BE2C (cell line): ENCODE measurements around the gene MFNG.

Experiments used
- DNase-seq: peaks from one replicate; pipeline ENCODE4 v3.0.0-alpha.2; 2020
- H3K27me3 ChIP-seq: fragments of 250-450 bp; sonication (Bioruptor Pico); 2 replicates; pipeline ENCODE4 v1.5.1; 2020; ENCODE audit warnings: mild to moderate bottlenecking
- H3K36me3 ChIP-seq: fragments of 250-450 bp; sonication (Bioruptor Pico); 2 replicates; pipeline ENCODE4 v1.5.1; 2020; ENCODE audit warnings: mild to moderate bottlenecking
- H3K4me1 ChIP-seq: fragments of 250-450 bp; sonication (Bioruptor Pico); 2 replicates; pipeline ENCODE4 v1.5.1; 2020
- H3K4me3 ChIP-seq: 2 replicates; pipeline ENCODE4 v1.5.1; 2011; ENCODE audit warnings: low read depth, low read length
- H3K9me3 ChIP-seq: fragments of 250-450 bp; sonication (Bioruptor Pico); 2 replicates; pipeline ENCODE4 v1.5.1; 2020
- TF ChIP-seq, protein P1 (sequence below): IDR thresholded peaks from 2 replicates; pipeline ENCODE4 v1.5.1; 2012; ENCODE audit warnings: mild to moderate bottlenecking, low read depth, low read length

The MFNG gene

DNA sequence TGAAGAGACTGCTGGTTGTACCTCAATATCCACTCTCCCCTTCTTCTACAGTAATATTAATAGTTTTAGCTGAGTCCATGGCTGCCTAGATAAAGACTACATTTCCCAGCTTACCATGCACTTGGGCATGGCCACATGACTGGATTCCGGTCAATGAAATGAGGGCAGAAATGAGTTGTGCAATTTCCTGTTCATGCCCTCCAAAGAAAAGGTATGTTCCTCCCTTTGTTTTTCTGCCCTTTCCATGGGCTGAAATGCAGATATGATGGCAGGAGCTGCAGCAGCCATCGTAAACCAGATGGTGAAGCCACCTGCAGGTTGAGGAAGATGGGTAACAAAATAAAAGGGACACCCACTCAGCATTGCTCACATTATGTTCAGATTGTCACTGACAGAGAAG lies 43.6 kb downstream of the MFNG start:
- no peaks in the 10 kb centered on the region for H3K27me3 ChIP-seq
- no peak overlapping the region for H3K4me3 ChIP-seq
- TF ChIP-seq, protein P1, sequence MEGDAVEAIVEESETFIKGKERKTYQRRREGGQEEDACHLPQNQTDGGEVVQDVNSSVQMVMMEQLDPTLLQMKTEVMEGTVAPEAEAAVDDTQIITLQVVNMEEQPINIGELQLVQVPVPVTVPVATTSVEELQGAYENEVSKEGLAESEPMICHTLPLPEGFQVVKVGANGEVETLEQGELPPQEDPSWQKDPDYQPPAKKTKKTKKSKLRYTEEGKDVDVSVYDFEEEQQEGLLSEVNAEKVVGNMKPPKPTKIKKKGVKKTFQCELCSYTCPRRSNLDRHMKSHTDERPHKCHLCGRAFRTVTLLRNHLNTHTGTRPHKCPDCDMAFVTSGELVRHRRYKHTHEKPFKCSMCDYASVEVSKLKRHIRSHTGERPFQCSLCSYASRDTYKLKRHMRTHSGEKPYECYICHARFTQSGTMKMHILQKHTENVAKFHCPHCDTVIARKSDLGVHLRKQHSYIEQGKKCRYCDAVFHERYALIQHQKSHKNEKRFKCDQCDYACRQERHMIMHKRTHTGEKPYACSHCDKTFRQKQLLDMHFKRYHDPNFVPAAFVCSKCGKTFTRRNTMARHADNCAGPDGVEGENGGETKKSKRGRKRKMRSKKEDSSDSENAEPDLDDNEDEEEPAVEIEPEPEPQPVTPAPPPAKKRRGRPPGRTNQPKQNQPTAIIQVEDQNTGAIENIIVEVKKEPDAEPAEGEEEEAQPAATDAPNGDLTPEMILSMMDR, result no peak
- H3K36me3 ChIP-seq, result no peaks in the 10 kb centered on the region
- peaks cover 6% of the 10 kb centered on the region for H3K9me3 ChIP-seq
- DNase-seq, result no peak
- H3K4me1 ChIP-seq, result no peaks in the 10 kb centered on the region

DNA sequence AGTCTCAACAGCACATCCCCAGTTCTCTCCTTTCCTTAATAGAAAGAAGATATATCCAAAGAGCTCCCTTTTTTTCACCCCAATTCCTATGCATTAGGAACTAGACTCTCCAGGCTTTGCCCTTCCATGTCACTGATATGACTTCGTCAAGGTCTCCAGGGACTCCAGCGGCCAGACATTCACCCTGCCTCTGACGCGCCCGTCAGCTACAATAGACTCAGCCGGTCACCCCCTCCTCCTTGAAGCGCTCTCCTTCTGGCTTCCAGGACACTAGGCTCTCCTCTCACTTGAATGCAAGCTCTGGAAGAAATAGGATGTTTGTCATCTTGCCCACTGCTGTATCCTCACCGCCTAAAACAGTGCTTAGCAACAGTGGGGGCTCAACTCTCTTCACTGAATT lies 44.0 kb downstream of the MFNG start:
- H3K27me3 ChIP-seq, result no peaks in the 10 kb centered on the region
- no peaks in the 10 kb centered on the region for H3K4me1 ChIP-seq
- no peak for DNase-seq
- no peak overlapping the region; the same call in 1 of the 2 replicates for H3K4me3 ChIP-seq
- TF ChIP-seq, protein P1, result no peak
- H3K36me3 ChIP-seq, result no peaks in the 10 kb centered on the region
- peaks cover 6% of the 10 kb centered on the region for H3K9me3 ChIP-seq

DNA sequence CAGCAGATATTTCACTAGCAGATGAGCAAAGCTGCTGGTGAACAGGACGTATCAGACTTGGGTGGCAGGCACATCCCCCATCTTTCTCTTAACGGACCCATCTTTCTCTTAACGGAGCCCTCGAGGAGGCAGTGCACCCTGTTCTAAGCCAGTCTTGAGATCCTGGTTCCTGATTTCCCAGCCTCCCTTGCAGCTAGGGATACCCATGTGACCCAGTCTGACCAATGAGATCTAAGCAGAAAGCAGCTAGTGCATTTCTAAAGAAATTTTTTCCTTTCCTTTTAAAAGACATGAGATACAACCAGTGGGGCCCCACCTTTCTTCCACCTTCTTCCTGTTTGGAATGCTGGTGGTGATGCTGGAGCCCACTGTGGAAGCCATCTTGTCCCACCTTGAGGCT lies 45.3 kb downstream of the MFNG start:
- TF ChIP-seq, protein P1, result no peak
- H3K27me3 ChIP-seq, result no peaks in the 10 kb centered on the region
- DNase-seq, result no peak
- no peaks in the 10 kb centered on the region for H3K36me3 ChIP-seq
- peaks cover 6% of the 10 kb centered on the region for H3K9me3 ChIP-seq
- no peak overlapping the region for H3K4me3 ChIP-seq
- no peaks in the 10 kb centered on the region for H3K4me1 ChIP-seq

DNA sequence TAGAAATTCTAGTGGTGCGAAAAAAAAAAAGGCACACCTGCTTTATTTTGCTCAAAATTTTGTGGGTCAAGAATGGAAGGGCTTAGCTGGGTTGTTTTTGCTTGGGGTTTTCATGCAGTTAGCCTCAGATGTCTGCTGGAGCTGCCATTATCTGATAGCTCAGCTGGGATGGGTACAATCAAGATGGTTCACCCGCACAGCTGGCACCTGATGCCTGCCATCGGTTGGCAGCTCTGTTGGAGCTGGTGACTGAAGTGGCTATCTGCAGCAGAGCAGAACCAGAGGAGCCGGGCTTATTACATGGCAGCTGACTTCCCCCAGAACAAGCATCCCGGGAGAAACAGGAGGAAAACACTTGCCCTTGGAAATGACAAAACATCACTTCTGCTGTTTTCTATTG lies 46.8 kb downstream of the MFNG start:
- H3K27me3 ChIP-seq, result no peaks in the 10 kb centered on the region
- TF ChIP-seq, protein P1, result no peak
- no peak for DNase-seq
- H3K4me3 ChIP-seq, result no peak overlapping the region
- H3K36me3 ChIP-seq, result no peaks in the 10 kb centered on the region
- no peaks in the 10 kb centered on the region for H3K4me1 ChIP-seq
- peaks cover 6% of the 10 kb centered on the region for H3K9me3 ChIP-seq

DNA sequence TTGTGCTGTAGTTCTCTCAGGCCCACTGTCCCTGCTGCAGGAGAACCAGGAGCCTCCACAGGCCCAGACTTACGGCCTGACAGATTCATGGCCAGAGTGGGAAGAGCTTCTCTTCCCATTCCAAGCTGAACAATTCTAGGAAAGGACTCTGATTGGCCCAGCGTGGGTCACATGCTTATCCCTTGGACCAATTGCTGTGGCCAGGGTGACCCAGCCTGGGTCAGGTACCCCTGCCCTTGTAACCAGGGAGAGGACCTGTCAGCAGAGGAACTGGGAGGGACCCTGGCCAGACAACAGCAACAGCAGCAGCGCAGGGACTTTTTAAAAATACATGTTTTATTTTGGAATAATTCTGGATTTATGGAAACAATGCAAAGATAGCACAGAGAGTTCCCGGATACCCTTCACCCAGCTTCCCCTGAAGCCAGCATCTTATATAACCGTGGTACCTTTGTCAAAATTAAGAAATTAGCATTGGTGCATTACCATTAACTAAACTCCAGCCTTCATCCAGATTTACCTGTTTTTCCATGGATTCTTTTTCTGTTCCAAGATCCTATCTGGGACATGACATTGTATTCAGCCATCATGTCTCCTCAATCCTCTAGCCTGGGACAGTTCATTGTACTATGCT lies 50.1 kb downstream of the MFNG start:
- DNase-seq, result no peak
- H3K4me1 ChIP-seq, result no peaks in the 10 kb centered on the region
- peaks cover 6% of the 10 kb centered on the region for H3K9me3 ChIP-seq
- H3K4me3 ChIP-seq, result no peak overlapping the region
- TF ChIP-seq, protein P1, result no peak
- no peaks in the 10 kb centered on the region for H3K36me3 ChIP-seq
- no peaks in the 10 kb centered on the region for H3K27me3 ChIP-seq

DNA sequence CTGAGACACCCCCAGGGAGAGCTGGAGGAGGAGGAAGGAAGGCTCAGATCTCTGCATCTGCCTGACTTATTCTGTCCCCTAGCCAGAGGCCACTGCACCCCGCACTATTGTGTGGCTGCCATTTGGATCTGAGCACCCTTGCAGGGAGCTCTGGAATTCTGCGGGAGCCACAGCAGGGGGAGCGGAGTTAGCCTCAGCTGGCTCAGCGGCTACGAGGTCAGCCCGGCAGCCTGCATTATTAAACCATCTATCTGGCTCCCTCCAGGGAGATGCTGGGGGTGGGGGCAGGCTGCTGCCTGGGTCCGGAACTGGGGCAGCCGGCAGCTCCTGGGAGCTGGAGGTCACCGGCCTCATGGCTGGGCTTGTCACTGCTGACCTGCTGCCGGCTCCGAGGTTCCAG lies 52.4 kb downstream of the MFNG start:
- H3K36me3 ChIP-seq, result no peaks in the 10 kb centered on the region
- H3K27me3 ChIP-seq, result peaks cover 7% of the 10 kb centered on the region
- no peak overlapping the region for H3K4me3 ChIP-seq
- no peak for DNase-seq
- TF ChIP-seq, protein P1, result no peak
- no peaks in the 10 kb centered on the region for H3K4me1 ChIP-seq
- no peaks in the 10 kb centered on the region for H3K9me3 ChIP-seq
